GM23338 (cell line): ENCODE results near the gene EIF4E2. TPM values are rescaled to one million over a fixed set of nuclear protein-coding genes. Genes with fewer than 3 reads are reported as not detected.

ENCODE experiments used
- ATAC-seq: fragments of 200-7000 bp; cut with Tn5 transposase; 3 replicates; pipeline ENCODE4 v1.9.1; 2020
- DNase-seq: peaks from one replicate; pipeline ENCODE4 v3.0.0-alpha.2; 2015; ENCODE audit warnings: low spot score
- H2AFZ ChIP-seq: fragments of 200-600 bp; sonication (generic); 2 replicates; pipeline ENCODE4 v1.8.0; 2016; ENCODE audit warnings: antibody characterized with exemption, mild to moderate bottlenecking, moderate library complexity
- H3F3A ChIP-seq: fragments of 200-600 bp; sonication (generic); replicated peaks from 2 replicates; pipeline ENCODE4 v1.8.0; 2017; ENCODE audit warnings: antibody characterized with exemption, mixed run types, low read depth
- H3K27ac ChIP-seq: fragments of 200-600 bp; sonication (generic); 2 replicates; pipeline ENCODE4 v1.6.1; 2016; ENCODE audit warnings: low read depth
- H3K27me3 ChIP-seq: fragments of 200-600 bp; sonication (generic); 2 replicates; pipeline ENCODE4 v1.8.0; 2016; ENCODE audit warnings: mild to moderate bottlenecking, mixed run types, moderate library complexity; ENCODE audit not compliant: insufficient read depth
- H3K36me3 ChIP-seq: fragments of 200-600 bp; sonication (generic); 2 replicates; pipeline ENCODE4 v1.8.0; 2016; ENCODE audit warnings: mild to moderate bottlenecking; ENCODE audit not compliant: insufficient read depth
- H3K4me1 ChIP-seq: fragments of 200-600 bp; sonication (generic); 2 replicates; pipeline ENCODE4 v1.8.0; 2016; ENCODE audit warnings: mild to moderate bottlenecking, moderate library complexity; ENCODE audit not compliant: insufficient read depth
- H3K4me2 ChIP-seq: fragments of 200-600 bp; sonication (generic); 2 replicates; pipeline ENCODE4 v1.7.1; 2017; ENCODE audit warnings: mixed run types
- H3K4me3 ChIP-seq: fragments of 200-600 bp; sonication (generic); 2 replicates; pipeline ENCODE4 v1.6.1; 2016; ENCODE audit warnings: mixed run types
- H3K79me2 ChIP-seq: fragments of 200-600 bp; sonication (generic); replicated peaks from 2 replicates; pipeline ENCODE4 v1.8.0; 2017; ENCODE audit warnings: mild to moderate bottlenecking; ENCODE audit not compliant: insufficient read depth
- H3K9me2 ChIP-seq: fragments of 200-600 bp; sonication (generic); 2 replicates; pipeline ENCODE4 v1.8.0; 2017; ENCODE audit not compliant: insufficient read depth
- H4K20me1 ChIP-seq: fragments of 200-600 bp; sonication (generic); replicated peaks from 2 replicates; pipeline ENCODE4 v1.8.0; 2017; ENCODE audit warnings: mild to moderate bottlenecking; ENCODE audit not compliant: insufficient read depth
- H3K27ac Mint-ChIP-seq: 2 replicates; pipeline ENCODE4 v1.8.0; 2020; ENCODE audit warnings: inconsistent platforms, mild to moderate bottlenecking, moderate library complexity, mixed read lengths
- H3K27me3 Mint-ChIP-seq: 3 replicates; pipeline ENCODE4 v1.8.0; 2022; ENCODE audit warnings: low read depth, mild to moderate bottlenecking, moderate library complexity, mixed read lengths, inconsistent platforms; ENCODE audit not compliant: insufficient read depth, poor library complexity
- H3K36me3 Mint-ChIP-seq: 3 replicates; pipeline ENCODE4 v1.8.0; 2021; ENCODE audit warnings: low read depth, mild to moderate bottlenecking, inconsistent platforms, moderate library complexity, mixed read lengths
- H3K4me1 Mint-ChIP-seq: 3 replicates; pipeline ENCODE4 v1.8.0; 2020; ENCODE audit warnings: mild to moderate bottlenecking, inconsistent platforms, mixed read lengths
- H3K4me3 Mint-ChIP-seq: 3 replicates; pipeline ENCODE4 v1.8.0; 2021; ENCODE audit warnings: moderate library complexity, mild to moderate bottlenecking, inconsistent platforms, mixed read lengths
- H3K9me3 Mint-ChIP-seq: 3 replicates; pipeline ENCODE4 v1.8.0; 2020; ENCODE audit warnings: moderate library complexity, mild to moderate bottlenecking, inconsistent platforms, mixed read lengths
- EZH2 ChIP-seq: fragments of 200-600 bp; sonication (generic); IDR thresholded peaks from one replicate; pipeline ENCODE4 v1.8.0; 2017; ENCODE audit warnings: antibody characterized with exemption, mild to moderate bottlenecking, low read depth; ENCODE audit not compliant: unreplicated experiment
- polyA plus RNA-seq: library from polyadenylated mRNA; unstranded; fragments of >200 nt; fragmentation: Nextera tagmentation; extraction: Ambion mirVana; gene quantifications from 2 replicates; pipeline ENCODE4 v1.2.1, GENCODE V29; 2016
- total RNA-seq: library from RNA; depleted of rRNA; stranded (reverse); fragments of >200 nt; shearing (Covaris generic); gene quantifications from 2 replicates; pipeline ENCODE4 v1.2.3, GENCODE V29; 2014
- TF ChIP-seq, protein P1 (sequence below): fragments of 250-450 bp; sonication (Bioruptor Pico); IDR thresholded peaks from 2 replicates; pipeline ENCODE4 v1.5.0; 2020; ENCODE audit warnings: mild to moderate bottlenecking, moderate library complexity

The EIF4E2 gene
- total and polyA plus RNA-seq, 2 experiments from 2014 or later = 68.1 to 152 TPM

DNA sequence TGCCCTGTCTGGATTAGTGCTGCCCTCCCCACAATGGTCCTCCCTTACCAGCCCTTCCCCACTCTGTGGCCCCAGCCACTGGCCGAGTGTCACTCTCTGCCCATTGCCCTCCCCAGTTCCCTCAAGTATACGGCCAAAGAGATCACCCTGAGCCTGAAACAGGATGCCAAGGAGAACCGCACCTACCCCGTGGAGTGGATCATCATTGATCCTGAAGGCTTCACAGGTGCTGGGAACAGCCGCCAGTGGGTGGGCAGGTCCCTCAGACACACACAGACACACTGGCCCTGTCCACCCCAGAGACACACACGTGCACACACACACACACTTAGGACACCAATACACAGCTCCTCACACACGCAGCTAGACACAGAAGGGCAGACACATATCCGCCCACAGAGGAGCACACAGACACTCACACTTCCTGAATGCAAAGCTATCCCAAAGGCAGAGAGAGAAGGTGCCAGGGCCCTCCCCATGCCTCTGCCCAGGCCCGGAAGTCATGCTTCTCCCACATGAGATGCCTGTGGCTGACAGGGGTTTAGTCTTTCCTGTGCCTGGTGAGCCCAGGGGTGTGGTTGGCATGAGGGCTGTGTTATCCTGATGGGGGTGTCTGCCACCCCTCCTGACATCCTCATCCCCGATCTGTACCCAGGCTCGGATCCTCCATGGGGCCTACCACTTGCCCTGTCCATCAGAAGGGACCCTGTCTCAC lies 21.6 kb upstream of the EIF4E2 start:
- H3K9me2 ChIP-seq = no peaks in the 10 kb centered on the region
- H2AFZ ChIP-seq = no peak overlapping the region
- H3K27me3 Mint-ChIP-seq = peaks cover 31% of the 10 kb centered on the region
- no peak for DNase-seq
- TF ChIP-seq, protein P1, sequence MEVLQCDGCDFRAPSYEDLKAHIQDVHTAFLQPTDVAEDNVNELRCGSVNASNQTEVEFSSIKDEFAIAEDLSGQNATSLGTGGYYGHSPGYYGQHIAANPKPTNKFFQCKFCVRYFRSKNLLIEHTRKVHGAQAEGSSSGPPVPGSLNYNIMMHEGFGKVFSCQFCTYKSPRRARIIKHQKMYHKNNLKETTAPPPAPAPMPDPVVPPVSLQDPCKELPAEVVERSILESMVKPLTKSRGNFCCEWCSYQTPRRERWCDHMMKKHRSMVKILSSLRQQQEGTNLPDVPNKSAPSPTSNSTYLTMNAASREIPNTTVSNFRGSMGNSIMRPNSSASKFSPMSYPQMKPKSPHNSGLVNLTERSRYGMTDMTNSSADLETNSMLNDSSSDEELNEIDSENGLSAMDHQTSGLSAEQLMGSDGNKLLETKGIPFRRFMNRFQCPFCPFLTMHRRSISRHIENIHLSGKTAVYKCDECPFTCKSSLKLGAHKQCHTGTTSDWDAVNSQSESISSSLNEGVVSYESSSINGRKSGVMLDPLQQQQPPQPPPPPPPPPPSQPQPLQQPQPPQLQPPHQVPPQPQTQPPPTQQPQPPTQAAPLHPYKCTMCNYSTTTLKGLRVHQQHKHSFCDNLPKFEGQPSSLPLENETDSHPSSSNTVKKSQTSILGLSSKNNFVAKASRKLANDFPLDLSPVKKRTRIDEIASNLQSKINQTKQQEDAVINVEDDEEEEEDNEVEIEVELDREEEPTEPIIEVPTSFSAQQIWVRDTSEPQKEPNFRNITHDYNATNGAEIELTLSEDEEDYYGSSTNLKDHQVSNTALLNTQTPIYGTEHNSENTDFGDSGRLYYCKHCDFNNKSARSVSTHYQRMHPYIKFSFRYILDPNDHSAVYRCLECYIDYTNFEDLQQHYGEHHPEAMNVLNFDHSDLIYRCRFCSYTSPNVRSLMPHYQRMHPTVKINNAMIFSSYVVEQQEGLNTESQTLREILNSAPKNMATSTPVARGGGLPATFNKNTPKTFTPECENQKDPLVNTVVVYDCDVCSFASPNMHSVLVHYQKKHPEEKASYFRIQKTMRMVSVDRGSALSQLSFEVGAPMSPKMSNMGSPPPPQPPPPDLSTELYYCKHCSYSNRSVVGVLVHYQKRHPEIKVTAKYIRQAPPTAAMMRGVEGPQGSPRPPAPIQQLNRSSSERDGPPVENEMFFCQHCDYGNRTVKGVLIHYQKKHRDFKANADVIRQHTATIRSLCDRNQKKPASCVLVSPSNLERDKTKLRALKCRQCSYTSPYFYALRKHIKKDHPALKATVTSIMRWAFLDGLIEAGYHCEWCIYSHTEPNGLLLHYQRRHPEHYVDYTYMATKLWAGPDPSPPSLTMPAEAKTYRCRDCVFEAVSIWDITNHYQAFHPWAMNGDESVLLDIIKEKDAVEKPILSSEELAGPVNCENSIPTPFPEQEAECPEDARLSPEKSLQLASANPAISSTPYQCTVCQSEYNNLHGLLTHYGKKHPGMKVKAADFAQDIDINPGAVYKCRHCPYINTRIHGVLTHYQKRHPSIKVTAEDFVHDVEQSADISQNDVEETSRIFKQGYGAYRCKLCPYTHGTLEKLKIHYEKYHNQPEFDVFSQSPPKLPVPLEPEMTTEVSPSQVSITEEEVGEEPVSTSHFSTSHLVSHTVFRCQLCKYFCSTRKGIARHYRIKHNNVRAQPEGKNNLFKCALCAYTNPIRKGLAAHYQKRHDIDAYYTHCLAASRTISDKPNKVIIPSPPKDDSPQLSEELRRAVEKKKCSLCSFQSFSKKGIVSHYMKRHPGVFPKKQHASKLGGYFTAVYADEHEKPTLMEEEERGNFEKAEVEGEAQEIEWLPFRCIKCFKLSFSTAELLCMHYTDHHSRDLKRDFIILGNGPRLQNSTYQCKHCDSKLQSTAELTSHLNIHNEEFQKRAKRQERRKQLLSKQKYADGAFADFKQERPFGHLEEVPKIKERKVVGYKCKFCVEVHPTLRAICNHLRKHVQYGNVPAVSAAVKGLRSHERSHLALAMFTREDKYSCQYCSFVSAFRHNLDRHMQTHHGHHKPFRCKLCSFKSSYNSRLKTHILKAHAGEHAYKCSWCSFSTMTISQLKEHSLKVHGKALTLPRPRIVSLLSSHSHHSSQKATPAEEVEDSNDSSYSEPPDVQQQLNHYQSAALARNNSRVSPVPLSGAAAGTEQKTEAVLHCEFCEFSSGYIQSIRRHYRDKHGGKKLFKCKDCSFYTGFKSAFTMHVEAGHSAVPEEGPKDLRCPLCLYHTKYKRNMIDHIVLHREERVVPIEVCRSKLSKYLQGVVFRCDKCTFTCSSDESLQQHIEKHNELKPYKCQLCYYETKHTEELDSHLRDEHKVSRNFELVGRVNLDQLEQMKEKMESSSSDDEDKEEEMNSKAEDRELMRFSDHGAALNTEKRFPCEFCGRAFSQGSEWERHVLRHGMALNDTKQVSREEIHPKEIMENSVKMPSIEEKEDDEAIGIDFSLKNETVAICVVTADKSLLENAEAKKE = no peak
- H3K4me1 Mint-ChIP-seq = peaks cover 15% of the 10 kb centered on the region
- no peaks in the 10 kb centered on the region for H3F3A ChIP-seq
- H3K27ac ChIP-seq = no peak overlapping the region
- H3K4me3 ChIP-seq = no peak overlapping the region
- no peaks in the 10 kb centered on the region for H3K79me2 ChIP-seq
- H3K4me1 ChIP-seq = no peaks in the 10 kb centered on the region; the same call in 1 of the 2 replicates
- H3K27me3 ChIP-seq = peaks cover 15% of the 10 kb centered on the region
- no peak overlapping the region for H3K4me3 Mint-ChIP-seq
- H4K20me1 ChIP-seq = no peaks in the 10 kb centered on the region; the same call in 1 of the 2 replicates
- no peak overlapping the region for H3K27ac Mint-ChIP-seq
- H3K9me3 Mint-ChIP-seq = no peaks in the 10 kb centered on the region
- H3K4me2 ChIP-seq = no peak overlapping the region
- no peak for ATAC-seq
- no peaks in the 10 kb centered on the region for H3K36me3 ChIP-seq
- no peaks in the 10 kb centered on the region; the same call in 2 of the 3 replicates for H3K36me3 Mint-ChIP-seq

DNA sequence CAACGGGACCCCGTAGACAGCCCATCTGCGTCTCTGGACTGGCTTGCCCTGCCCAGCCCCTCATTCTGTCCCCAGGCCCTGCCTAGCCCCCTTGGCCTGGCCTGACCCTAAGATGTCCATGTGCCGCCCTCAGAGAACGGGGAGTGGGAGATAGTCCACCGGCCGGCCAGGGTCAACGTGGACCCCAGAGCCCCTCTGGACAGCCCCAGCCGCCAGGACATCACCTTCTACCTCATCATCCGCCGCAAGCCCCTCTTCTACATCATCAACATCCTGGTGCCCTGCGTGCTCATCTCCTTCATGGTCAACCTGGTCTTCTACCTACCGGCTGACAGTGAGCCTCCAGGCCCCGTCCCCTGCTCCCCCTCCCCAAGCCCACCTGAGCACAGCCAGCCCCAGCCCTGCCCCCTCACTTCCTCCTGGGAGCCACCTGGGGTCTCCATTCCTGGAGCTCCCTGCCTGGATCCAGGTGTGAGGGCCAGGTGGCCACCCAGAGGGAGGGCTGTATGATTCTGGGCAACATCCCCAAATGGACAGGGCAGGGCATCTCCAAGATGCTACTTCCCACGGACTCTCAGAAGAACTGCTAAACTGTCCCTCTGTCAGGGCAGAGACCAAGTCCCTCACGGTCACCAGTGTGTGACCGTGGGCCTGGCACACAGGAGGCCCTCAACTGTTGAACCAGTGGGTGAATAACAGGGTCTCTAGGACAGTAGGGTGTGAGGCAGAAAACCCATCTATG lies 20.5 kb upstream of the EIF4E2 start:
- Histone ChIP-seq H3K4me1 (no peaks in the 10 kb centered on the region), H3F3A (no peaks in the 10 kb centered on the region), H2AFZ (no peak overlapping the region), H3K9me2 (no peaks in the 10 kb centered on the region), H3K4me3 (no peak overlapping the region), H3K4me2 (no peak overlapping the region), H3K36me3 (no peaks in the 10 kb centered on the region), H3K79me2 (no peaks in the 10 kb centered on the region), H3K27me3 (0 out of 2 replicates have a peak, but pooled peaks cover 4% of the 10 kb centered on the region), H4K20me1 (no peaks in the 10 kb centered on the region; the same call in 1 of the 2 replicates), H3K27ac (no peak overlapping the region)
- Mint-ChIP-seq H3K27ac (no peak overlapping the region), H3K36me3 (no peaks in the 10 kb centered on the region; the same call in 2 of the 3 replicates), H3K9me3 (no peaks in the 10 kb centered on the region), H3K27me3 (peaks cover 22% of the 10 kb centered on the region), H3K4me1 (peaks cover 15% of the 10 kb centered on the region), H3K4me3 (no peak overlapping the region)
- ATAC-seq = no peak
- DNase-seq = no peak
- TF ChIP-seq EZH2 = no peak
- TF ChIP-seq, protein P1 = no peak
